B cell (primary cell): ENCODE data around the gene PINLYP. TPM values are rescaled to one million over a fixed set of nuclear protein-coding genes. Genes with fewer than 3 reads are reported as not detected.
A peak's percentile ranks its signal among the peaks of the same experiment; 100 is the strongest.

Experiments
- ATAC-seq: fragments of 200-7000 bp; cut with Tn5 transposase; one replicate; pipeline ENCODE4 v1.10.0; 2021; ENCODE audit warnings: low read depth, mild to moderate bottlenecking, moderate number of reproducible peaks, moderate library complexity
- CTCF ChIA-PET: fragments of 350-600 bp; sonication (Branson Sonifier 250); formaldehyde crosslinking; loops from one replicate; lab custom pipeline; 2021; ENCODE audit warnings: antibody characterized with exemption, inconsistent platforms; lab: Charles Lee
- POLR2A ChIA-PET: fragments of 350-600 bp; sonication (Branson Sonifier 250); formaldehyde crosslinking; loops from one replicate; lab custom pipeline; 2021; ENCODE audit warnings: antibody characterized with exemption; lab: Charles Lee
- DNase-seq: peaks from one replicate; pipeline ENCODE4 v3.0.0; 2013
- H2AFZ ChIP-seq: 2 replicates; pipeline ENCODE4 v1.6.1; 2012; ENCODE audit warnings: mild to moderate bottlenecking, low read depth, low read length; ENCODE audit not compliant: insufficient read depth, poor library complexity, severe bottlenecking
- H3K27ac ChIP-seq, 2 donors: 1 replicate in 1 of 2; 2 replicates in 1 of 2; pipeline ENCODE4 v1.5.1; 2012 to 2013; ENCODE audit warnings: low read length in 2 of 2, mild to moderate bottlenecking in 2 of 2, moderate library complexity in 1 of 2
- H3K27me3 ChIP-seq, 4 experiments: fragments of 200-600 bp in 1 of 4; sonication (generic) in 1 of 4; replicated peaks in 1 of 4; 1 replicate in 2 of 4; 2 replicates in 2 of 4; pipeline versions ENCODE4 v1.6.1 to v1.7.0; 2013 to 2016; ENCODE audit warnings: low read length in 3 of 4, mild to moderate bottlenecking in 2 of 4, mixed read lengths in 1 of 4, moderate library complexity in 1 of 4; ENCODE audit not compliant: insufficient read depth in 4 of 4, control insufficient read depth in 3 of 4; ENCODE audit errors: control extremely low read depth in 1 of 4
- H3K36me3 ChIP-seq, 2 experiments: replicated peaks in 1 of 2; 1 replicate in 1 of 2; 2 replicates in 1 of 2; pipeline versions ENCODE4 v1.6.1 to v1.7.1; 2013; ENCODE audit warnings: low read length in 1 of 2; ENCODE audit not compliant: insufficient read depth in 2 of 2, control insufficient read depth in 1 of 2; ENCODE audit errors: control extremely low read depth in 1 of 2, extremely low read depth in 1 of 2
- H3K4me1 ChIP-seq, 2 donors: fragments of 200-600 bp in 1 of 2; sonication (generic) in 1 of 2; 1 replicate in 1 of 2; 2 replicates in 1 of 2; pipeline versions ENCODE4 v1.5.1 to v1.6.1; 2013 to 2017; ENCODE audit warnings: low read length in 2 of 2; ENCODE audit not compliant: control insufficient read depth in 2 of 2, insufficient read depth in 2 of 2
- H3K4me2 ChIP-seq: replicated peaks from 2 replicates; pipeline ENCODE3; 2012; ENCODE audit warnings: mild to moderate bottlenecking, low read depth, low read length; ENCODE audit not compliant: poor library complexity, severe bottlenecking
- H3K4me3 ChIP-seq, 5 experiments: fragments of 200-600 bp in 1 of 5; sonication (generic) in 1 of 5; 1 replicate in 3 of 5; 2 replicates in 2 of 5; pipeline versions ENCODE4 v1.5.1 to v1.7.0; 2011 to 2016; ENCODE audit warnings: low read length in 4 of 5, mild to moderate bottlenecking in 4 of 5, low read depth in 2 of 5, control low read depth in 1 of 5, moderate library complexity in 1 of 5; ENCODE audit not compliant: insufficient read depth in 1 of 5; ENCODE audit errors: control extremely low read depth in 1 of 5, extremely low read depth in 1 of 5
- H3K79me2 ChIP-seq: fragments of 200-600 bp; sonication (generic); one replicate; pipeline ENCODE4 v1.6.0; 2016; ENCODE audit warnings: low read length; ENCODE audit not compliant: control insufficient read depth, insufficient read depth
- H3K9ac ChIP-seq: fragments of 200-600 bp; sonication (generic); 2 replicates; pipeline ENCODE4 v1.6.1; 2017; ENCODE audit warnings: mild to moderate bottlenecking, low read length, moderate library complexity
- H3K9me3 ChIP-seq, 3 donors: one replicate each; pipeline versions ENCODE4 v1.6.1 to v1.7.1; 2013; ENCODE audit warnings: low read length in 2 of 3; ENCODE audit not compliant: control insufficient read depth in 2 of 3, insufficient read depth in 1 of 3; ENCODE audit errors: control extremely low read depth in 1 of 3
- H4K20me1 ChIP-seq: 2 replicates; pipeline ENCODE4 v1.6.0; 2012; ENCODE audit warnings: mild to moderate bottlenecking, low read length; ENCODE audit not compliant: insufficient read depth, control insufficient read depth, poor library complexity, severe bottlenecking
- H3K27ac Mint-ChIP-seq: one replicate; pipeline ENCODE4 v1.8.0; 2021; ENCODE audit warnings: mixed read lengths
- H3K27me3 Mint-ChIP-seq: one replicate; pipeline ENCODE4 v1.8.0; 2021; ENCODE audit warnings: mixed read lengths
- H3K4me1 Mint-ChIP-seq: one replicate; pipeline ENCODE4 v1.8.0; 2021; ENCODE audit warnings: mixed read lengths
- H3K4me3 Mint-ChIP-seq: one replicate; pipeline ENCODE4 v1.8.0; 2021; ENCODE audit warnings: mixed read lengths
- H3K9me3 Mint-ChIP-seq: one replicate; pipeline ENCODE4 v1.8.0; 2022; ENCODE audit warnings: mixed read lengths; ENCODE audit not compliant: insufficient read depth
- EZH2 ChIP-seq: IDR thresholded peaks from 2 replicates; pipeline ENCODE4 v1.6.1; 2012; ENCODE audit warnings: borderline replicate concordance, low read depth, mild to moderate bottlenecking, moderate library complexity, low read length; ENCODE audit not compliant: insufficient read depth, poor library complexity, severe bottlenecking
- WGBS: methylation state at CpG from one replicate; pipeline ENCODE4 v1.1.5; 2013; ENCODE audit warnings: missing lambda C conversion rate; ENCODE audit not compliant: insufficient coverage; 5-methylcytosine and 5-hydroxymethylcytosine counted together
- intact Hi-C: fragments of 100-400 bp; cut with micrococcal nuclease; formaldehyde crosslinking; loops from one replicate; pipeline ENCODE4 v1.10.0; 2022
- polyA plus RNA-seq: library from polyadenylated mRNA; depleted of rRNA; stranded (reverse); fragments of >200 nt; gene quantifications from 2 replicates; pipeline ENCODE4 v1.2.3, GENCODE V29; 2012
- total RNA-seq, 2 donors: library from RNA; stranded (reverse); fragments of 120-200 nt in 1 of 2; gene quantifications; 1 replicate in 1 of 2; 2 replicates in 1 of 2; pipeline versions ENCODE4 v1.2.3 to v1.2.4, GENCODE V29; 2013 to 2022
- TF ChIP-seq, protein P1 (sequence below): fragments of 200-600 bp; IDR thresholded peaks from one replicate; pipeline ENCODE4 v1.8.0; 2022; ENCODE audit warnings: antibody characterized with exemption, mild to moderate bottlenecking

Gene PINLYP
- total and polyA plus RNA-seq, 2 donors (not counting 1 experiment from before 2014, with no cell fraction given) = 2.0 to 2.9 TPM

DNA sequence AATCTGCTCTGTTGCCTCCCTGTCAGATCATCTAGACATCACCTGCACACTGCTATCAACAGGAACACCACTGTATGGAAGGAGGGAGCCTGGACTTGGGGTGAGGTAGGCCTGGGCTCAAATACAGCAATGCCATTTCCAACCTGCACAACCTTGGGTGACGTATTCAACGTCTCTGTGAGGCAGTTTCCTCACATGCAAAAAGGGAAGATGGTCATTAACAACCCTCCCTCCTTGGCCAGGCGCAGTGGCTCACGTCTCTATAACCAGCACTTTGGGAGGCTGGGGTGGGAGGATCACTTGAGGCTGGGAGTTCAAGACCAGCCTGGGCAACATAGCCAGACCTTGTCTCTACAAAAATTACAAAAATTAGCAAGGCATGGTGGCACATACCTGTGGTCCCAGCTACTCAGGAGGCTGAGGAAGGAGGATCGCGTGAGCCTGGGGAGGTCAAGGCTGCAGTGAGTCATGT is 13.3 kb upstream of the PINLYP start:
- ATAC-seq (no peak), DNase-seq (peak; percentile 67)
- Histone ChIP-seq H2AFZ (peak overlapping the region; percentile 47), H4K20me1 (no peaks in the 10 kb centered on the region), H3K36me3 (peaks cover 3 to 12% of the 10 kb centered on the region in 2 experiments), H3K4me2 (peak overlapping the region; percentile 69), H3K9me3 (peaks cover 0 to 11% (median 0%) of the 10 kb centered on the region in 3 donors), H3K4me1 (peaks cover 42 to 52% of the 10 kb centered on the region in 2 donors), H3K4me3 (peak overlapping the region in 3 of 5 experiments; percentile 7 to 45 (median 11)), H3K79me2 (peaks cover 25% of the 10 kb centered on the region), H3K27ac (peak overlapping the region; percentile 92), H3K9ac (peak overlapping the region; percentile 38), H3K27me3 (no peaks in the 10 kb centered on the region)
- H3K4me3 Mint-ChIP-seq = peak overlapping the region; percentile 68
- H3K27me3 Mint-ChIP-seq = no peaks in the 10 kb centered on the region
- intact Hi-C loops = loop anchor here (1.0 to 2.0 kb wide), 3 partner anchors 29 to 57 kb away; partner anchors contain the start of genes IRGQ, ZNF428, ZNF575 and ZNF576
- H3K27ac Mint-ChIP-seq = peak overlapping the region; percentile 99
- H3K9me3 Mint-ChIP-seq = no peaks in the 10 kb centered on the region
- TF ChIP-seq EZH2 = no peak
- TF ChIP-seq, protein P1, sequence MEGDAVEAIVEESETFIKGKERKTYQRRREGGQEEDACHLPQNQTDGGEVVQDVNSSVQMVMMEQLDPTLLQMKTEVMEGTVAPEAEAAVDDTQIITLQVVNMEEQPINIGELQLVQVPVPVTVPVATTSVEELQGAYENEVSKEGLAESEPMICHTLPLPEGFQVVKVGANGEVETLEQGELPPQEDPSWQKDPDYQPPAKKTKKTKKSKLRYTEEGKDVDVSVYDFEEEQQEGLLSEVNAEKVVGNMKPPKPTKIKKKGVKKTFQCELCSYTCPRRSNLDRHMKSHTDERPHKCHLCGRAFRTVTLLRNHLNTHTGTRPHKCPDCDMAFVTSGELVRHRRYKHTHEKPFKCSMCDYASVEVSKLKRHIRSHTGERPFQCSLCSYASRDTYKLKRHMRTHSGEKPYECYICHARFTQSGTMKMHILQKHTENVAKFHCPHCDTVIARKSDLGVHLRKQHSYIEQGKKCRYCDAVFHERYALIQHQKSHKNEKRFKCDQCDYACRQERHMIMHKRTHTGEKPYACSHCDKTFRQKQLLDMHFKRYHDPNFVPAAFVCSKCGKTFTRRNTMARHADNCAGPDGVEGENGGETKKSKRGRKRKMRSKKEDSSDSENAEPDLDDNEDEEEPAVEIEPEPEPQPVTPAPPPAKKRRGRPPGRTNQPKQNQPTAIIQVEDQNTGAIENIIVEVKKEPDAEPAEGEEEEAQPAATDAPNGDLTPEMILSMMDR = no peak
- POLR2A ChIA-PET = interaction anchor here (0.6 to 1.3 kb wide), 2 partner anchors 15 to 44 kb away, joined by 5 to 7 read pairs; no protein-coding TSS in a partner anchor
- CTCF ChIA-PET = interaction anchor here (1.2 to 1.9 kb wide), 3 partner anchors 9 to 32 kb away, joined by 3 to 7 read pairs (median 5); partner anchors contain the start of genes PINLYP and XRCC1
- peaks cover 56% of the 10 kb centered on the region for H3K4me1 Mint-ChIP-seq
- WGBS = no CpG with 5 or more reads among the region's 6 CpGs
